T follicular helper cell (primary cell): Measurements from ENCODE around the gene TUBE1.
"Not testable (repeated sequence)": the region's sequence is repeated elsewhere in the genome, so short reads cannot be mapped to it uniquely, and the experiment has no call there.

Experiments used
- DNase-seq: peaks from one replicate; pipeline ENCODE4 v3.0.0-alpha.2; 2020; ENCODE audit warnings: low read depth
- total RNA-seq, 2 experiments: gene quantifications; one replicate each; lab custom pipeline; 2026; lab: John Stamatoyannopoulos, UW

Gene TUBE1, protein sequence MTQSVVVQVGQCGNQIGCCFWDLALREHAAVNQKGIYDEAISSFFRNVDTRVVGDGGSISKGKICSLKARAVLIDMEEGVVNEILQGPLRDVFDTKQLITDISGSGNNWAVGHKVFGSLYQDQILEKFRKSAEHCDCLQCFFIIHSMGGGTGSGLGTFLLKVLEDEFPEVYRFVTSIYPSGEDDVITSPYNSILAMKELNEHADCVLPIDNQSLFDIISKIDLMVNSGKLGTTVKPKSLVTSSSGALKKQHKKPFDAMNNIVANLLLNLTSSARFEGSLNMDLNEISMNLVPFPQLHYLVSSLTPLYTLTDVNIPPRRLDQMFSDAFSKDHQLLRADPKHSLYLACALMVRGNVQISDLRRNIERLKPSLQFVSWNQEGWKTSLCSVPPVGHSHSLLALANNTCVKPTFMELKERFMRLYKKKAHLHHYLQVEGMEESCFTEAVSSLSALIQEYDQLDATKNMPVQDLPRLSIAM
- 34.8 to 128 reads per million in 2 experiments for total RNA-seq

DNA sequence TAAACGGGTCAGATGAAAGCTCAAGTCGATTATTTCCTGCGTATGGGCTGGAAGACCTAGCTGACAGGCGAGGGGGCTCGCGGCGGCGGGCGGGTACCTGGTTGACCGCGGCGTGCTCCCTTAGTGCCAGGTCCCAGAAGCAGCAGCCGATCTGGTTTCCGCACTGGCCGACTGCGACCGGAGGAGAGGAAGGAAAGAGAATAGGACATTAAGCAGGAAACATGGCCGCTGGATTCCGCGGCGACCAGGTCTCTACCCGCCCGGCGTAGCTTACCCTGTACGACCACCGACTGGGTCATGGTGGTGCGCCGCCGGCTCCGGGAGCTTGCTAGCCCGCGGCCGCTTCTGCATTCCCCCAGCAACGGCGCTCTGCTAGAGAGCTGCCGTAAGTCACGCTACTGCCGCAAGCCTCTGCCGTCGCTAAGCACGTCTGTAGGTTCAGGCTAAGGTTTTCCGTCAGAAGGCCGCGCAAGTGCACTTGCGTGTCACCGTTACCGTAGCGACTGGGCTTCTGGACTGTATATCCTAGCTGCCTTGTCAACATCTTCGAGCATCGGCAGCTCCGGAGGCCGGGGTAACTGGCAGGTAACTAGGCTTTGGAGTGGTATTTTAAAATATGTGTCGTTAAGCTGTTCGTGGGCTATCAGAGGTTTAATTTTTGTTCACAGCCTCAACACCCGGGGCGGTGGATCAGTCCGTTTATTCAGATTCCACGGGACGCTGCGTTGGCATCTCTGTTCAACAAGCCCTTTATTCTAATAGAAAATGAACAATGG is at the start of gene TUBE1, which contains the start of gene FAM229B:
TUBE1 (minus strand) TSS at position 347 of the 776 bp plus-strand sequence; CDS start at position 299, 48 bp downstream.
FAM229B (plus strand) TSS at position 456 of the 776 bp plus-strand sequence. CDS start 11,693 bp downstream, outside the sequence.
- peak; percentile 88 for DNase-seq

DNA sequence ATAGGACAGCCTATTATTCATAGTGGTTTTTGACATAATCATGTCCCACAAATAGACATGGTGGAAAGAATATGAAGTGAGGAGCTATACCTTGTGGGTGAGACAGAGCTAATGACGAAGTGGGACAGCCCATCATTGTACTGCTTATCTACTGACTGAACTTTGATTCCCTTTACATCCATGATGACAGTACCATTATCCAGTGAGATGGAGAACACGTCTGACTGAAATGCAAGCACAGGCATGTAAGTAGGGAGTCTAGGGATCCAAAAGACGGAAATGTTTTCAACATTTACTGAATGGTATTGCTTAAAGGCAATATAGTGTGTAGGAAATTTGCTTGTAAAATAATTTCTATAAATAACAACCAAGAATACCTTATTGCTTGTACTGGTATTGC is 43.6 kb upstream of the TUBE1 start:
- DNase-seq: no peak

DNA sequence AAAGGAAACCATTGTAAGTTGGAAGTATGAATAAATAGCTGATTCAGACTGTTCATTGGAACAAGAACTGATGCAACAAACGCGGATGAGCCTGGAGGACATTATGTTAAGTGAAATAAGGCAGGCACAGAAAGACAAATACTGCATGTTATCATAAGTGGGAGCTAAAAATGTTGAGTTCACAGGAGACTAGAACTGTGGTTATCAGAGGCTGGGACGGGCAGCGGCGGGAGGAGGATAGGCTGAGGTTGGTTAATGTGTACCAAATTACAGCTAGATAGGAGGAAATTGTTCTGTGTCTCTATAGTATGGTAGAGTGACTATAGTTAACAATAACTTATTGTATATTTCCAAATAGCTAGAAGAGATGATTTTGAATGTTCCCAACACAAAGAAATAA is 40.9 kb upstream of the TUBE1 start:
- no peak for DNase-seq

DNA sequence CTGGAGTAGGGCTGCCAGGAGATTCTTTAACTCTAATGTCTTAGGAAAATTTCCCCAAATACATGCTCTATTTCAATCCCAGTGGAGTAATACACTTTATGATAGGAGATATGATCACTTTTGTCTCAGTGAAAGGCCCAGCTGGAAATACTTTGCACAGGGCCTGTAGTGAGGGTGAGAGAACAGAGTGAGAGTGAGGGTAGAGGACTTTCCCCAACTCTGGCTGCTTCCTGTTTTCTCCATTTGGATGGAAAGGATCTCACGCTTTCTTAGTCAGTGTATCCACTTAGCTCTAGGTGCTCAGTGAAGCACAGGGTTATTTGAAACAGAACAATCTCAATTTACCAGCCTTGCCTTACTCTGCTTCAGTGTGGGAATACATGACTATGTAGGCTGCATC is 36.7 kb upstream of the TUBE1 start:
- DNase-seq: no peak

DNA sequence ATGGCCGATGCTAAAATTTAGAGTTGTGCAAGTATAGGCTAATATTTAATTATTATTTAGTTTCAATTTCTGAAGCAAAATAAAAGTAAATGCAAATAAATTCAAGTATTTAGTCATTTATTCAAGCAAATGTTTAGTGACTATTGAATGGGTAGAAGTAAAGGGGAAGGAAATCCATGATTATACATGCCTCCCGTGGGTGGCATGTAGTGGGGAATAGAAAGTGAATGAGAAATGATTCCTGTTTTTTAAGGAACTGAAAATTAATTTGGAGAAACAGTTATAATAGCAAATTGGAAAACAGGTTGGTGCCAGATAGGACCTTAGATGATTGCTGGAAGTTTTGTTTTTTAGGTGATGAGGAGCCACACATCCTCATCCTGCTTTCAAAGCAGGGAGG is 35.5 kb upstream of the TUBE1 start:
- no peak for DNase-seq

DNA sequence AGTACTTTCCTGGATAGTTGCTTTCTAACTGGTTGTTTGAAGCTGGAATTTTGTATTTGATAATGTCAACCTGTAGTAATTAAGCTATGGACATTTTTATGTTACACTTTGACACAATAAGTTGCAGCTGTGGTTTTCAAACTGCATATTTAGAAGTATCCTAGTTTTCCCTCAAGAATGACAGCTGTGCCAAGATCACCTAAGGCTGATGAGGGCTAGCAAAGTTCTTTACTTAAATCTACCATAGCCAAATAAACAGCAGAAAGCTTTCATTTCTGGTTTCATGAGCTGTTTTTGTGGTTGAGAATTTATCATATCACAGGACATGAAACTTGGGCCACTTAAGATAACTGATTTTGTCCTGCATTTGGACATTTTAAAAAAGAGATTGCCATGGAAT is 30.8 kb upstream of the TUBE1 start:
- DNase-seq: no peak

DNA sequence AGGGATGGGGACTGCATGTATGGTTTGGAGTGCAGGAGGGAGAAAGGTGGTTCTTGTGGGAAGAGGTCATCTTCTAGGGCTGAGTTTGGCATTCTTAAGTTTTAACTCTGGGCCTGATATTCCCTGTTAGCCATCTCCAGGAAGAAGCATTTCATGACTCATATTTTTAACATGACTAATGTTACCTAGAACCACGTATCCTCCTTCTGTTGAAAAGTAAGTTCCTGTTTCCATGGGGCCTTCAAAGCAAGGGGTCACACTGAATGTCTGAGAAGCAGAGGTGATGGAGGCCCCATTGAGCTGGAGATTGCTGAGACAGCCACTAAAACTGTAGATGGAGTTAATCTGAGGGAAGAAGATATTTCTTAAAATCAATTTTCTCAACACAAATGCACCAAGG is 30.3 kb upstream of the TUBE1 start:
- DNase-seq: no peak

DNA sequence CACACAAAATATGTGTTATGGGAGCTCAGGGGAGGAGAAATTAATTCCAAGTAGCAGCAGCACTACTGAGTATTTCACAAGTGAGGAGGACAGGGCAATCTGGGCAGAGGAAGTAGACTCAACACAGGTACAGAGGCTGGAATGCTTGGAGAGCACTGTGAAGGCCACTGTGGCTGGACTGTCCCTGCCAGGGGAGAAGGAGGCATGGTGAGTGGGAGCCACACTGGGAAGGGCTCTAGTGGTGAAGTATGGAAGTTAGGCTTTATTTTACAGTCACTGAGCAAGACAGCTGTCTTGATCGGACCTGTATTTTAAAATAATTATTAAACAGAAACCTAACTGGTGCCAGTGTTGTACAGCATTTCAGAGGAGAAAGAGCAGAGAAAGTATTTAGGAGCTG is 28.9 kb upstream of the TUBE1 start:
- no peak for DNase-seq

DNA sequence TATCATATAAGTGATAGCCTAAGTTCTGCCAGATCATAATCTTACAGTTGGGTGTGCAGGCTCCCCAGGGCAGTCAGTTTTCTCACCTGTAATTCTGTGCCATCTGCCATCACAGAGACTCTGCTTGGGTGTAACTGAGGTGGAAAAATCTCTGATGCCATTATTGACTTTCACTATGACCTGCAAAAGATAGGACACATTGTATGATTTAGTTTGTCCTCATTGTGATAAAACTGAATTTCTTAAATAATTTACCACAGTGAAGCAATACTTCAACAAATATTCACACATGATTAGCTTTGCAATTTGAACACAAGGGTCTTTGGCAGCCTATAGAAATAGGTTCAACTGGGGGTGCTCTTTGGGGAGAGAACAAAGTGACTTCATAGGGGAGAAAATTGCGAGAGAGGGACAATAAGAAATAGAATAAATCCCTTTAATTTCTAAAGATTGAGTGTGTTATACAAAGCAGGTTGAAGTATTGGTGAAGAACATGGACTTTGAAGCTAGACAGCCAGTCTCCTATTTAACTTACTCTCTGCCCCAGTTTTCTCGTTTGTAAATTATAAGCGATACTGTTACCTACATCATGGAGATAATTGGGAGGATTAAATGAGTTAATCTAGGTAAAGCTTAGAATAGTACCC is 27.4 kb upstream of the TUBE1 start:
- no peak for DNase-seq

DNA sequence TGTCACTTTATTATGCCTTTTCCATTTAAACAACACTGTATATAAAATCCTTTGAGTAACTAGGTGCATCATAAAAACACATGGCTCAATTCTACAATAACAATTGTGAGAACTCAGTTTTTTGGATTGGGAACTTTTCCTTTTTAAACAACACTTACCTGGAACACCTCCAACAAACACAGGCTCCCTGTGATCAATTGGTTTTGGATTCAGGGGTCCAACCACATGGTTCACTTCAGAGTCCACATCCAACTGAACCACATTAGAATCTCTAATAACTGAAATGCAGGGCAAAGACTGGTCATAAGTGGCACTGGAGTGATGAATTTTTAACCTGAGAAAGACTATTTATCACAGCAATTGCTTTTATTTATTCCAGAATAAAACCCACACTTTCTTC is 26.6 kb upstream of the TUBE1 start:
- DNase-seq: no peak

DNA sequence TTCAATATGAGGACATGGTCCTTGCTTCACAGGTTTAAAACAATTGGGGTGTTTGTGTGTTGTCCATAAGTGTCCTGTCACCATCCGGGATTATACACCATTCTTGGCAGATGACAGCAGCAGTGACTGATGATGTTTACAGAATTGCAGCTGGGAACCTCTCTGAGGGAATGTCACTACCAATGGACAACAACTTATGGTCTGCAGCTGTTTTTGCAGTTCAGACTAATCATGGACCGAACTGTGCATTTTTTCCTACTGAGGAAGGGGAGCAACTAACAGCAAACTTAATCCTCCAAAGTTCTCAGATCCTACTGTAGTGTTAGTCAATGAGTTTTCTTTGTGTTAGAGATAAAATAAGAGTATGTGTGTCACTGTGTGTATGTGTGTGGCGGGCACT is 26.1 kb upstream of the TUBE1 start:
- DNase-seq: no peak

DNA sequence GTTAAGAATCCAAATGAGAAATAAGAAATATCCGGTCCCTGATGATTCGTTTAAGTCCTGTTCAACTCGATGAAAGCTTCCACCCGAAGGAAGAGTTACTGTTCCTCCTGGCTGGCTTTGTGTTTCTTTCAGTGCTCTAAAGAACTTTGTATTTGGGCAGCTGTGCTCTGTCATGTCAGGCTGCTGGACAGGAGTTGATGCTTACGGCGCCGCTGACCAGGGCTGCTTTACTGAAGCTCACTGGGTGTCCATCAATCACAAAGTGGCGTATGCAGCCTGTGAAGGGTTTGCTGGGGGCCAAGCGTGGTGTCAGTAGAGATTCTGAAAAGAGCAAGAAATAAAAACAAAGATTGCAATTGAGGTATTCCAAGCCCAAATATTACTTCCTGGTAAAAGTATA is 22.0 kb upstream of the TUBE1 start:
- DNase-seq: no peak

DNA sequence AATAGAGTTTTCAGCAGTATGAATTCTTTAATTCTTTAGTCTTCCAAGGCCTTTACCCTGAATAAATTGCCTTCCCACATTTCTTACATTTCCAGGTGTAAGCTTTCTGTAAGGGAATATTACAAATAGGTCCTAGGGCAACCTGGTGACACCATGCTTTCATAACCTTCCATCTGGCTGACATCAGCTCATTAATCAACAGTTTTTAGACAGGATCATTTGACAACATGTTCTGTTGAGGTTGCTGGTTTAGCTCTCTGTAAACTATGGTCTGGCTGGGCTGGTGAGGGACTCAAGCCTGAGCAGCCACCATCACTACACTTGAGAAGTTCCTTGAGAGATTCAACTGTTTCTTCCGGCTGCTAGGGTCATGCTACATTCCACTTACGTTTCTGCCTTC is 19.3 kb upstream of the TUBE1 start:
- DNase-seq: no peak

DNA sequence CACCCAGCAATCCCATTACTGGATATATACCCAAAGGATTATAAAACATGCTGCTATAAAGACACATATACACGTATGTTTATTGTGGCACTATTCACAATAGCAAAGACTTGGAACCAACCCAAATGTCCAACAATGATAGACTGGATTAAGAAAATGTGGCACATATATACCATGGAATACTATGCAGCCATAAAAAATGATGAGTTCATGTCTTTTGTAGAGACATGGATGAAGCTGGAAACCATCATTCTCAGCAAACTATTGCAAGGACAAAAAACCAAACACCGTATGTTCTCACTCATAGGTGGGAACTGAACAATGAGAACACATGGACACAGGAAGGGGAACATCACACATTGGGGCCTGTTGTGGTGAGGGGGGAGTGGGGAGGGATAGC is 18.7 kb upstream of the TUBE1 start:
- DNase-seq: not testable (repeated sequence)

DNA sequence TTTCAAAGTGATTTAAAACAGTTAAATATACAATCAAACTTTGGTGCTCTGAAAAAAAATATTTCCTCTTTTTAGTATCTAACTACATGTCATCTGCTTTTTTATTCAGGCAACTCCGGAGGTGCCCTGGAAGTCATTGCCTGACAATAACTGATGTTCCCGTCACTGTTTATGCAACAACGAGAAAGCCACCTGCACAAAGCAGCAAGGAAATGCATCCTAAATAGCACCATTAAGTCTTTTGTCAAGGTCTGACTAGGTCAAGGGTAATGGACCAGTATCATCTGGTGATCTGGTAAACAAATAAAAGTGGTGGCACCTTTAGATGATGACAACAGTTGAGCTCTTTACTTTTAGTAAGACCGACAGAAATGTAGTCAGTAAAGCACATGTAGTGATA is 13.3 kb upstream of the TUBE1 start:
- DNase-seq: no peak

DNA sequence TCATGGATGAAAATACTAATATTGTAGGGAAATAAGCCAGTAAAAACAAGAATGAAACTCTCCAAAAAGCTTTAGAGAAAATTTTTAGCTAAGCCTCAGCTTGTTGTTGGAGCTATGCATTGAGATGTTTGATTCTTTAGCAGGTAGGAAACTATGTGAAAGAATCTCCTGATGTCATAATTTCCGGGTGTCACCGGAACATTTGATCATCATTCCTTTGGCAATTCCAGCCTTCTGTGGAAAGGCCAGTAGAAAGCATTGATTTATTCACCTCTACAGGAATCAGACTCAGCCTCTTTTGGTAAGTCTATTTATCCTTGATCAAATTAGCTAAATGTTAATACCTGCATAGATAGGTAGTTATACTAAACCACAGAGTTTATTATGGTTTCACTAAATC is 9.6 kb upstream of the TUBE1 start:
- DNase-seq: no peak

DNA sequence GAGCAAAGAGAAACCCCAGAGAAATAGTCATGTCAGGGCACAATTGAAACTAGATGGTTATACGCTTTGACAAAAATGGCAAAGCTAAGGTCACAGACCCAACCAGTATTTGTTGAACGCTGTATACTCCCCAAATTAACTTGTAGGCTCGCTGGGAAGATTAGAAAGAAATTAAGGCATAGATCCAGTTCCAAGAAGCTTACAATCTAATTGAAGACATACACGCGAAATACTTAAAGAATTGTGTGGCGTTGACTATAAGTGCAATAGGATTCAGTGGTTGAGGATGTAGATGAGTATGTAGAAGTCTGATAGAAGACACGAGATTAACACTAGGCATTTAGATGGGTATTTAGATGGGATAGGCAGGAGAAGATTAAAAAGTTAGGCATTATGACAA is 634 bp upstream of the TUBE1 start:
- DNase-seq: no peak

DNA sequence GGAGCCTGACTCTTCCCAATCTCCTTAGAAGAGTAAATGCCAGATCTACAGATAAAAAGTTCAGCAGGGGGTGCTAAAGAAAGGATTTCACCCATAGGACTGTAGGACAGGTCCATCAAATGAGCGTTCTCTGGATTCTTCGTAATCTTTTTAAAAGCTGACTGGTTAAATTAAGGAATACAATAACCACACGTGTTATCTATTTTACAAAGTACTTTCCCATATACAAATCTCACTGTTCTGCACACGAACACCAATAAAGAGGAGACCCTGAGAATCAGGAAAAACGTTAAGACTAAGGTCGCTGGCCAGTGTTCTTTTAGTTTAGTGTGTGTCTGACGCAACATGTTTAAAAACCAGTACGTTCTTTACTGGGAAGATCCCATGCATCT is 542 bp downstream of the TUBE1 start:
- no peak for DNase-seq

DNA sequence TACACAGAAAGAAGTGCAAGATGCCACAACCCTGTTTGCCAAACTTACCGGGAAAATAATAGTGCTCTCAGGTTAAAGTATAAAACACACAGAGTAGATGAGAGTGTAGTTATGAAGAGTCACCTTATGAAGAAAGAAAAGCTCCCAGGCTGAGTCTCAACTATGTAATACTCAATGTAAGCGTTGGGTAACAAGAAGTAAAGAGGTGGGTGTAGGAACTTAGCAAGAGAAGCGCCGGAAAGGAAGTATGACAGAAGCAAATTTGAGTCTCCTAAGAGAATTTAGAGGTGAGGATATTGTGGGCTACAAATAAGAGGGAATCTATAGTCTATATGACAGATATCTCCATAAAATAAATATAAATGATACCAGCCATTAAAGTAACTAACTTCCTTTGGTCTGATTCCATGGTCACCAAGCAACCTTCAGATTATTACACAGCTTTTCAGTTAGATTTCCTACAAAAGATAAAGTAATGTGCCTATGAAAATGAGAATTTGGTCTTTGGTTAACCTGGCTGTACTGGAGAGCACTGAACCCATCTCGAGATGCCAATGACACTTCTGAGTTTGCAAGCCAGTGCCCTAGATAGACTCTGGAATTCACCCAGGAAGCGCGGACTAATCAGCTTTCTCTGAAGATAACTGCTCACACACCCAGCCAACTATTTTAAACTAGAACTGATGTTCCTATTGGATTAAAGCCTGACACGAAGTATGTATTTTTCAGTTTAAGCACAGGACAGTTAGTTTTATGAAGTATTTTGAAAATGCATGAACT is 1.8 kb downstream of the TUBE1 start:
- no peak for DNase-seq

DNA sequence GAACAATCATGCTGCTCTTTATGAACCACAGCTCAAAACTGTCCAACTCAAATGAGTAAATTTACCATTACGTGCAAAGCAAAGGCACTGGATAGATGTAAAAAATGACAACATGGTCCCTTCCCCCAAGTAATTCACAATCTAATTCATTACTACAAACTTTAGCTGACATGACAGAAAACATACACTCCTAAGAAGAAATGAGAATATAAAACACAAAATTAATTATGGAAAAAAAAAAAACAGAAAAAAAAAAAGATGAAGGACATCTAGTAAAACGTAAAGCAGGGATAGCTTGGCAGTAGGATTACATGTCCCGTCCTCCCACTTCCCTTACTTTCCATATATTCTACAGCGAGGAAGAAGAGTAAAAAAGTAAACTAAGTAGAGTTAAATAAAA is 5.7 kb downstream of the TUBE1 start:
- DNase-seq: no peak

DNA sequence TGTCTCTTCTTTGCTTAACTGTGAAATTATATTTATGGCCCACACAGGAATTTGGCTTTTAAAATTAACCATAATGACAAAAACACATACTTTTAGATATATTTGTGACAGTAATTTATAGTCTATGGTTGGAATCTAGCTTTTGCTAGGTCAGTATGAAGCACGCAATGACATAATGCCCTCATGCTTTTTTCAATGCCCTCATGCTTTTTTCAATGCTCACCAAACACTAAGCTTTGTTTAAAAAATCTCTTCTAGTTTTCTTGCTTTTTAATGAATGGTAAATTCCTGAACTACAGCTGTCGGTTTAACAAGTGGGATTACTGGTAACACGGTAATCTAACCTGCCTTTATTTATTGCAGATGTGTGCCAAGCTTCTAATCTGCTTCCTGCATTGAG is 20.7 kb downstream of the TUBE1 start:
- DNase-seq: no peak
